ENCODE measurements around the gene CUBN.

CUBN gene

DNA sequence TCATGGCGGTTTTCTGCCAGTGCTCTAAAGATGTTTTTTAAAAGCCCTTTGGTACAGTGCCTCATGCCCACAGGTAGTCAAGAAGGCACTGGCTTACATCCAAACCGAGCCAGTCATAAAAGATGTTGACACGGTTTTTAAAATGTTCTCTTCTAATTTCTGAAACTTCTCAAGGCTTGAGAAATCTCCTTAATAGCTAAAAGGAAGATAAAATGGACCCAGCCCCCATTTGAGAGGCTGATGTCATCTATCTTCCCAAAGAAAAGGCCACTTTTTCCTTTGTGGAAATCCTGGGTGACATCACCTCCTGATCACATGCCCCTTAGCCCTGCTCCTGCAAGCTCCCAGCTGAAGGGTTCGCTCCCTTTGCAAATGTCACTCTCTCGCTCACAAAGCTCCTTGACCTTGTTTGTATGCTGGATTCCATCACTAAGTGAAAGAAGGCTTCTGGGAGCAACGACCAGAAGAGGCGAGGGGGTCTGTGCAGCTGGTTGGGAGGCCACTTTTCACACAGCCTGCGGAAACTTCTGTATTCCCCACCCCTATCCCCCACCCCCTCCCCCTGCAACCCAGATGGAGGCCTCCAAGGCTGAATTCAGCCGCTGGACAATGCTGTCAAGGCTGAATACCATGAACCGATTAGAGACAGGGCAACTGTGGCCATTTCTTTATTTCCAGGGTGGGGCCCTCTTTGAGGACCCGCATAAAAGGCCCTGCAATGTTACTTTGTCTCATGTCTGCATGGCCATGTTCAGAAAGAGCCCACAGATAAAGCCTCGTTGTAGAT lies 122.8 kb downstream of the CUBN start (continued):
- TF ChIP-seq ZXDB (tag by site-specific recombination; IDR thresholded peaks at IDR 0.05) (peak; percentile 49; the same call in 1 of the 2 replicates), ZNF394 (tag by site-specific recombination; IDR thresholded peaks at IDR 0.05; ENCODE audit: borderline replicate concordance) (peak; percentile 29; the same call in 1 of the 2 replicates), OSR2 (tag by site-specific recombination; IDR thresholded peaks at IDR 0.05) (no peak), FEZF1 (tag by site-specific recombination; IDR thresholded peaks at IDR 0.05) (peak; percentile 66), YY2 (tag by site-specific recombination; IDR thresholded peaks at IDR 0.05) (no peak), ZNF558 (tag by site-specific recombination; IDR thresholded peaks at IDR 0.05) (peak; percentile 37; the same call in 1 of the 2 replicates), KLF9 (tag by site-specific recombination; IDR thresholded peaks at IDR 0.05; ENCODE audit: low read depth) (no peak), ZNF404 (tag by site-specific recombination; IDR thresholded peaks at IDR 0.05) (no peak), PRDM10 (tag by site-specific recombination; IDR thresholded peaks at IDR 0.05) (peak; percentile 40; the same call in 1 of the 2 replicates), PATZ1 (tag by site-specific recombination; IDR thresholded peaks at IDR 0.05) (peak; percentile 38), ZNF398 (tag by site-specific recombination; IDR thresholded peaks at IDR 0.05) (peak; percentile 21; the same call in 1 of the 2 replicates), ATF2 (tag by site-specific recombination; IDR thresholded peaks at IDR 0.05; ENCODE audit: low read depth) (peak; percentile 94), ZNF335 (tag by site-specific recombination; conservative IDR thresholded peaks at IDR 0.05) (peak; percentile 39; the same call in 1 of the 2 replicates)
- TF ChIP-seq, protein P1, sequence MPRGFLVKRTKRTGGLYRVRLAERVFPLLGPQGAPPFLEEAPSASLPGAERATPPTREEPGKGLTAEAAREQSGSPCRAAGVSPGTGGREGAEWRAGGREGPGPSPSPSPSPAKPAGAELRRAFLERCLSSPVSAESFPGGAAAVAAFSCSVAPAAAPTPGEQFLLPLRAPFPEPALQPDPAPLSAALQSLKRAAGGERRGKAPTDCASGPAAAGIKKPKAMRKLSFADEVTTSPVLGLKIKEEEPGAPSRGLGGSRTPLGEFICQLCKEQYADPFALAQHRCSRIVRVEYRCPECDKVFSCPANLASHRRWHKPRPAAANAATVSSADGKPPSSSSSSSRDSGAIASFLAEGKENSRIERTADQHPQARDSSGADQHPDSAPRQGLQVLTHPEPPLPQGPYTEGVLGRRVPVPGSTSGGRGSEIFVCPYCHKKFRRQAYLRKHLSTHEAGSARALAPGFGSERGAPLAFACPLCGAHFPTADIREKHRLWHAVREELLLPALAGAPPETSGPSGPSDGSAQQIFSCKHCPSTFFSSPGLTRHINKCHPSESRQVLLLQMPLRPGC (tag by site-specific recombination; IDR thresholded peaks at IDR 0.05): 0 out of 2 replicates have a peak, but pooled peaks have one; percentile 55
- TF ChIP-seq, protein P2, sequence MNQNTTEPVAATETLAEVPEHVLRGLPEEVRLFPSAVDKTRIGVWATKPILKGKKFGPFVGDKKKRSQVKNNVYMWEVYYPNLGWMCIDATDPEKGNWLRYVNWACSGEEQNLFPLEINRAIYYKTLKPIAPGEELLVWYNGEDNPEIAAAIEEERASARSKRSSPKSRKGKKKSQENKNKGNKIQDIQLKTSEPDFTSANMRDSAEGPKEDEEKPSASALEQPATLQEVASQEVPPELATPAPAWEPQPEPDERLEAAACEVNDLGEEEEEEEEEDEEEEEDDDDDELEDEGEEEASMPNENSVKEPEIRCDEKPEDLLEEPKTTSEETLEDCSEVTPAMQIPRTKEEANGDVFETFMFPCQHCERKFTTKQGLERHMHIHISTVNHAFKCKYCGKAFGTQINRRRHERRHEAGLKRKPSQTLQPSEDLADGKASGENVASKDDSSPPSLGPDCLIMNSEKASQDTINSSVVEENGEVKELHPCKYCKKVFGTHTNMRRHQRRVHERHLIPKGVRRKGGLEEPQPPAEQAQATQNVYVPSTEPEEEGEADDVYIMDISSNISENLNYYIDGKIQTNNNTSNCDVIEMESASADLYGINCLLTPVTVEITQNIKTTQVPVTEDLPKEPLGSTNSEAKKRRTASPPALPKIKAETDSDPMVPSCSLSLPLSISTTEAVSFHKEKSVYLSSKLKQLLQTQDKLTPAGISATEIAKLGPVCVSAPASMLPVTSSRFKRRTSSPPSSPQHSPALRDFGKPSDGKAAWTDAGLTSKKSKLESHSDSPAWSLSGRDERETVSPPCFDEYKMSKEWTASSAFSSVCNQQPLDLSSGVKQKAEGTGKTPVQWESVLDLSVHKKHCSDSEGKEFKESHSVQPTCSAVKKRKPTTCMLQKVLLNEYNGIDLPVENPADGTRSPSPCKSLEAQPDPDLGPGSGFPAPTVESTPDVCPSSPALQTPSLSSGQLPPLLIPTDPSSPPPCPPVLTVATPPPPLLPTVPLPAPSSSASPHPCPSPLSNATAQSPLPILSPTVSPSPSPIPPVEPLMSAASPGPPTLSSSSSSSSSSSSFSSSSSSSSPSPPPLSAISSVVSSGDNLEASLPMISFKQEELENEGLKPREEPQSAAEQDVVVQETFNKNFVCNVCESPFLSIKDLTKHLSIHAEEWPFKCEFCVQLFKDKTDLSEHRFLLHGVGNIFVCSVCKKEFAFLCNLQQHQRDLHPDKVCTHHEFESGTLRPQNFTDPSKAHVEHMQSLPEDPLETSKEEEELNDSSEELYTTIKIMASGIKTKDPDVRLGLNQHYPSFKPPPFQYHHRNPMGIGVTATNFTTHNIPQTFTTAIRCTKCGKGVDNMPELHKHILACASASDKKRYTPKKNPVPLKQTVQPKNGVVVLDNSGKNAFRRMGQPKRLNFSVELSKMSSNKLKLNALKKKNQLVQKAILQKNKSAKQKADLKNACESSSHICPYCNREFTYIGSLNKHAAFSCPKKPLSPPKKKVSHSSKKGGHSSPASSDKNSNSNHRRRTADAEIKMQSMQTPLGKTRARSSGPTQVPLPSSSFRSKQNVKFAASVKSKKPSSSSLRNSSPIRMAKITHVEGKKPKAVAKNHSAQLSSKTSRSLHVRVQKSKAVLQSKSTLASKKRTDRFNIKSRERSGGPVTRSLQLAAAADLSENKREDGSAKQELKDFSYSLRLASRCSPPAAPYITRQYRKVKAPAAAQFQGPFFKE (tag by site-specific recombination; IDR thresholded peaks at IDR 0.05; ENCODE audit: borderline replicate concordance): no peak
- TF ChIP-seq, protein P3, sequence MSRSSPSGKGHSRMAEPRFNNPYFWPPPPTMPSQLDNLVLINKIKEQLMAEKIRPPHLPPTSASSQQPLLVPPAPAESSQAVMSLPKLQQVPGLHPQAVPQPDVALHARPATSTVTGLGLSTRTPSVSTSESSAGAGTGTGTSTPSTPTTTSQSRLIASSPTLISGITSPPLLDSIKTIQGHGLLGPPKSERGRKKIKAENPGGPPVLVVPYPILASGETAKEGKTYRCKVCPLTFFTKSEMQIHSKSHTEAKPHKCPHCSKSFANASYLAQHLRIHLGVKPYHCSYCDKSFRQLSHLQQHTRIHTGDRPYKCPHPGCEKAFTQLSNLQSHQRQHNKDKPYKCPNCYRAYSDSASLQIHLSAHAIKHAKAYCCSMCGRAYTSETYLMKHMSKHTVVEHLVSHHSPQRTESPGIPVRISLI (tag by site-specific recombination; IDR thresholded peaks at IDR 0.05): peak; percentile 77
- TF ChIP-seq, protein P4, sequence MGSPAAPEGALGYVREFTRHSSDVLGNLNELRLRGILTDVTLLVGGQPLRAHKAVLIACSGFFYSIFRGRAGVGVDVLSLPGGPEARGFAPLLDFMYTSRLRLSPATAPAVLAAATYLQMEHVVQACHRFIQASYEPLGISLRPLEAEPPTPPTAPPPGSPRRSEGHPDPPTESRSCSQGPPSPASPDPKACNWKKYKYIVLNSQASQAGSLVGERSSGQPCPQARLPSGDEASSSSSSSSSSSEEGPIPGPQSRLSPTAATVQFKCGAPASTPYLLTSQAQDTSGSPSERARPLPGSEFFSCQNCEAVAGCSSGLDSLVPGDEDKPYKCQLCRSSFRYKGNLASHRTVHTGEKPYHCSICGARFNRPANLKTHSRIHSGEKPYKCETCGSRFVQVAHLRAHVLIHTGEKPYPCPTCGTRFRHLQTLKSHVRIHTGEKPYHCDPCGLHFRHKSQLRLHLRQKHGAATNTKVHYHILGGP (tag by site-specific recombination; IDR thresholded peaks at IDR 0.05): 0 out of 2 replicates have a peak, but pooled peaks have one; percentile 32
